CD8-positive, alpha-beta memory T cell (primary cell): ENCODE data around the gene CELA3A. TPM values are rescaled to one million over a fixed set of nuclear protein-coding genes. Genes with fewer than 3 reads are reported as not detected.
A peak's percentile ranks its signal among the peaks of the same experiment; 100 is the strongest.
"Not testable (repeated sequence)": the region's sequence is repeated elsewhere in the genome, so short reads cannot be mapped to it uniquely, and the experiment has no call there.

Experiments used
- CTCF ChIA-PET: fragments of 350-600 bp; sonication (Branson Sonifier 250); formaldehyde crosslinking; loops from one replicate; lab custom pipeline; 2021; ENCODE audit warnings: antibody characterized with exemption; lab: Charles Lee
- POLR2A ChIA-PET: fragments of 350-600 bp; sonication (Branson Sonifier 250); formaldehyde crosslinking; loops from one replicate; lab custom pipeline; 2021; ENCODE audit warnings: antibody characterized with exemption; lab: Charles Lee
- DNase-seq, 5 donors: peaks; one replicate each; pipeline versions ENCODE4 v3.0.0 to v3.0.0-alpha.2; 2020 to 2022; ENCODE audit warnings: mixed read lengths in 1 of 5
- H3K27ac ChIP-seq: one replicate; pipeline ENCODE4 v1.7.0; 2013; ENCODE audit warnings: low read depth, mild to moderate bottlenecking, low read length, moderate library complexity
- H3K27me3 ChIP-seq: 2 replicates; pipeline ENCODE4 v1.7.0; 2013; ENCODE audit warnings: low read length, mild to moderate bottlenecking; ENCODE audit not compliant: insufficient read depth, poor library complexity, severe bottlenecking
- H3K36me3 ChIP-seq: 2 replicates; pipeline ENCODE4 v1.7.0; 2013; ENCODE audit warnings: mild to moderate bottlenecking, low read length, moderate library complexity; ENCODE audit not compliant: insufficient read depth
- H3K4me1 ChIP-seq: 2 replicates; pipeline ENCODE4 v1.7.0; 2013; ENCODE audit warnings: mild to moderate bottlenecking, low read length, moderate library complexity; ENCODE audit not compliant: insufficient read depth
- H3K4me3 ChIP-seq: 2 replicates; pipeline ENCODE4 v1.7.0; 2013; ENCODE audit warnings: mild to moderate bottlenecking, low read length
- H3K9me3 ChIP-seq: 2 replicates; pipeline ENCODE4 v1.7.0; 2013; ENCODE audit warnings: mild to moderate bottlenecking, low read length
- H3K27ac Mint-ChIP-seq, 8 donors: one replicate each; pipeline ENCODE4 v1.8.0; 2020 to 2021; ENCODE audit warnings: mixed read lengths in 8 of 8, mild to moderate bottlenecking in 6 of 8, inconsistent platforms in 3 of 8, moderate library complexity in 3 of 8
- H3K27me3 Mint-ChIP-seq, 2 donors: one replicate each; pipeline ENCODE4 v1.8.0; 2020 to 2021; ENCODE audit warnings: mixed read lengths in 2 of 2, mild to moderate bottlenecking in 1 of 2, moderate library complexity in 1 of 2
- H3K36me3 Mint-ChIP-seq, 3 donors: one replicate each; pipeline ENCODE4 v1.8.0; 2020 to 2021; ENCODE audit warnings: mixed read lengths in 3 of 3, inconsistent platforms in 1 of 3, mild to moderate bottlenecking in 1 of 3
- H3K4me1 Mint-ChIP-seq, 3 donors: one replicate each; pipeline ENCODE4 v1.8.0; 2020 to 2021; ENCODE audit warnings: mixed read lengths in 3 of 3, inconsistent platforms in 1 of 3, mild to moderate bottlenecking in 1 of 3
- H3K4me3 Mint-ChIP-seq, 7 donors: one replicate each; pipeline ENCODE4 v1.8.0; 2020 to 2021; ENCODE audit warnings: mixed read lengths in 7 of 7, mild to moderate bottlenecking in 6 of 7, moderate library complexity in 4 of 7, inconsistent platforms in 2 of 7
- H3K9me3 Mint-ChIP-seq, 5 donors: one replicate each; pipeline ENCODE4 v1.8.0; 2020 to 2022; ENCODE audit warnings: mixed read lengths in 5 of 5, mild to moderate bottlenecking in 3 of 5, moderate library complexity in 2 of 5, inconsistent platforms in 1 of 5
- polyA plus RNA-seq: library from polyadenylated mRNA; unstranded; fragments of 300-500 nt; fragmentation: Illumina TruSeq; gene quantifications from one replicate; pipeline ENCODE4 v1.2.3, GENCODE V29; 2021
- total RNA-seq, 2 experiments: library from RNA; stranded (reverse); gene quantifications; one replicate each; pipeline ENCODE4 v1.2.3, GENCODE V29; 2021

The CELA3A gene
- total and polyA plus RNA-seq, 3 experiments from 2014 or later = not detected

- Histone ChIP-seq H3K27ac (no peak overlapping the region), H3K27me3 (no peaks in the 10 kb centered on the region), H3K9me3 (no peaks in the 10 kb centered on the region), H3K4me3 (no peak overlapping the region), H3K4me1 (peaks cover 5% of the 10 kb centered on the region), H3K36me3 (no peaks in the 10 kb centered on the region)
- ChIA-PET POLR2A (no interaction called here), CTCF (interaction anchor here (1.1 to 1.5 kb wide), 3 partner anchors 24 to 125 kb away, joined by 3 read pairs; no protein-coding TSS in a partner anchor)
- H3K27me3 Mint-ChIP-seq = peaks cover 4 to 9% of the 10 kb centered on the region in 2 donors
- H3K27ac Mint-ChIP-seq = peak overlapping the region in 3 of 8 donors; percentile 39 to 66 (median 55)
- H3K9me3 Mint-ChIP-seq = no peaks in the 10 kb centered on the region
- H3K4me3 Mint-ChIP-seq = no peak overlapping the region
- DNase-seq = peak; percentile 51 to 80 (median 69)
- no peaks in the 10 kb centered on the region for H3K36me3 Mint-ChIP-seq
- peaks cover 4 to 7% (median 5%) of the 10 kb centered on the region in 3 donors for H3K4me1 Mint-ChIP-seq
These were observed 37.8 kb upstream of the CELA3A start for GRCh38 chr1:21963477-21964217.

GRCh38 chr1:21966247-21967000 is 35.0 kb upstream of the CELA3A start:
- Mint-ChIP-seq H3K9me3 (no peaks in the 10 kb centered on the region), H3K36me3 (no peaks in the 10 kb centered on the region), H3K4me1 (peaks cover 4 to 7% (median 5%) of the 10 kb centered on the region in 3 donors), H3K4me3 (no peak overlapping the region), H3K27me3 (peaks cover 4 to 7% of the 10 kb centered on the region in 2 donors), H3K27ac (no peak overlapping the region)
- Histone ChIP-seq H3K4me1 (peaks cover 5% of the 10 kb centered on the region), H3K9me3 (no peaks in the 10 kb centered on the region), H3K27me3 (no peaks in the 10 kb centered on the region), H3K4me3 (no peak overlapping the region), H3K27ac (no peak overlapping the region), H3K36me3 (no peaks in the 10 kb centered on the region)
- CTCF ChIA-PET = no interaction called here
- DNase-seq = no peak
- POLR2A ChIA-PET = no interaction called here

GRCh38 chr1:21967216-21967615 is 34.2 kb upstream of the CELA3A start:
- CTCF ChIA-PET, H3K27ac Mint-ChIP-seq, H3K4me1 ChIP-seq, H3K4me3 ChIP-seq, H3K36me3 Mint-ChIP-seq, H3K9me3 Mint-ChIP-seq, H3K9me3 ChIP-seq, H3K36me3 ChIP-seq, H3K4me1 Mint-ChIP-seq, POLR2A ChIA-PET, H3K27ac ChIP-seq, H3K27me3 Mint-ChIP-seq, DNase-seq, H3K4me3 Mint-ChIP-seq, H3K27me3 ChIP-seq: not testable (repeated sequence)

- POLR2A ChIA-PET = interaction anchor here (0.7 kb wide), 1 partner anchor 50 kb away, joined by 3 read pairs; no protein-coding TSS in a partner anchor
These were observed 32.4 kb upstream of the CELA3A start for GRCh38 chr1:21969066-21969465.

GRCh38 chr1:21970523-21970922 is 30.9 kb upstream of the CELA3A start:
- CTCF ChIA-PET, DNase-seq, H3K4me1 Mint-ChIP-seq, H3K4me3 ChIP-seq, H3K27me3 ChIP-seq, H3K27ac Mint-ChIP-seq, POLR2A ChIA-PET, H3K27ac ChIP-seq, H3K36me3 Mint-ChIP-seq, H3K4me1 ChIP-seq, H3K36me3 ChIP-seq, H3K9me3 ChIP-seq, H3K4me3 Mint-ChIP-seq, H3K9me3 Mint-ChIP-seq, H3K27me3 Mint-ChIP-seq: not testable (repeated sequence)

More at GRCh38 chr1:21969066-21969465, 32.4 kb upstream of the CELA3A start:
- H3K36me3 ChIP-seq, DNase-seq, H3K27ac ChIP-seq, H3K4me1 Mint-ChIP-seq, H3K4me1 ChIP-seq, H3K4me3 Mint-ChIP-seq, H3K9me3 ChIP-seq, H3K27ac Mint-ChIP-seq, H3K9me3 Mint-ChIP-seq, H3K27me3 ChIP-seq, H3K27me3 Mint-ChIP-seq, CTCF ChIA-PET, H3K4me3 ChIP-seq, H3K36me3 Mint-ChIP-seq: not testable (repeated sequence)

- H3K27me3 Mint-ChIP-seq, POLR2A ChIA-PET, CTCF ChIA-PET, H3K27me3 ChIP-seq, H3K4me1 Mint-ChIP-seq, H3K9me3 ChIP-seq, H3K36me3 Mint-ChIP-seq, H3K4me1 ChIP-seq, H3K4me3 Mint-ChIP-seq, H3K27ac ChIP-seq, DNase-seq, H3K9me3 Mint-ChIP-seq, H3K36me3 ChIP-seq, H3K4me3 ChIP-seq: not testable (repeated sequence)
- H3K27ac Mint-ChIP-seq = peak overlapping the region in 1 of 8 donors; percentile 36
These were observed 28.4 kb upstream of the CELA3A start for GRCh38 chr1:21972973-21973441.

- H3K9me3 Mint-ChIP-seq, DNase-seq, H3K36me3 ChIP-seq, H3K27ac ChIP-seq, H3K27me3 Mint-ChIP-seq, H3K36me3 Mint-ChIP-seq, H3K4me1 Mint-ChIP-seq, H3K4me1 ChIP-seq, CTCF ChIA-PET, H3K4me3 Mint-ChIP-seq, H3K9me3 ChIP-seq, H3K27ac Mint-ChIP-seq, H3K4me3 ChIP-seq, POLR2A ChIA-PET, H3K27me3 ChIP-seq: not testable (repeated sequence)
These were observed 27.5 kb upstream of the CELA3A start for GRCh38 chr1:21973948-21974347.

GRCh38 chr1:21974699-21975098 is 26.8 kb upstream of the CELA3A start:
- H3K4me3 Mint-ChIP-seq, H3K4me1 Mint-ChIP-seq, H3K4me3 ChIP-seq, H3K27me3 Mint-ChIP-seq, H3K36me3 ChIP-seq, H3K36me3 Mint-ChIP-seq, H3K27ac Mint-ChIP-seq, H3K9me3 Mint-ChIP-seq, H3K9me3 ChIP-seq, POLR2A ChIA-PET, DNase-seq, H3K27me3 ChIP-seq, H3K4me1 ChIP-seq, H3K27ac ChIP-seq, CTCF ChIA-PET: not testable (repeated sequence)
